Natural killer cell (primary cell): ENCODE data around the gene FEM1B. TPM values are rescaled to one million over a fixed set of nuclear protein-coding genes. Genes with fewer than 3 reads are reported as not detected.

Source experiments
- ATAC-seq, 3 donors: fragments of 150-1000 bp in 2 of 3; fragments of 200-7000 bp in 1 of 3; cut with Tn5 transposase; 1 replicate in 1 of 3; 2 replicates in 2 of 3; pipeline ENCODE4 v1.10.0; 2021; ENCODE audit warnings: mild to moderate bottlenecking in 2 of 3, moderate library complexity in 2 of 3
- DNase-seq, 2 donors: peaks; one replicate each; pipeline versions ENCODE4 v3.0.0 to v3.0.0-alpha.2; 2013 to 2021; ENCODE audit warnings: mixed read lengths in 1 of 2
- H3K27ac ChIP-seq: one replicate; pipeline ENCODE4 v1.5.1; 2013; ENCODE audit warnings: mild to moderate bottlenecking, low read length
- H3K27me3 ChIP-seq: one replicate; pipeline ENCODE4 v1.6.1; 2013; ENCODE audit warnings: low read length; ENCODE audit not compliant: control insufficient read depth, insufficient read depth
- H3K36me3 ChIP-seq: one replicate; pipeline ENCODE4 v1.6.1; 2013; ENCODE audit warnings: low read length; ENCODE audit not compliant: control insufficient read depth, insufficient read depth
- H3K4me1 ChIP-seq: one replicate; pipeline ENCODE4 v1.6.1; 2013; ENCODE audit warnings: low read length; ENCODE audit not compliant: control insufficient read depth, insufficient read depth
- H3K4me3 ChIP-seq: one replicate; pipeline ENCODE4 v1.5.1; 2013; ENCODE audit warnings: low read length
- H3K9me3 ChIP-seq: one replicate; pipeline ENCODE4 v1.6.1; 2013; ENCODE audit warnings: low read length; ENCODE audit not compliant: control insufficient read depth, insufficient read depth
- H3K27ac Mint-ChIP-seq, 2 donors: one replicate each; pipeline ENCODE4 v1.8.0; 2022; ENCODE audit warnings: mild to moderate bottlenecking in 2 of 2, mixed read lengths in 2 of 2, moderate library complexity in 1 of 2
- H3K27me3 Mint-ChIP-seq, 2 donors: one replicate each; pipeline ENCODE4 v1.8.0; 2022; ENCODE audit warnings: low read depth in 2 of 2, mixed read lengths in 2 of 2
- H3K36me3 Mint-ChIP-seq: one replicate; pipeline ENCODE4 v1.8.0; 2022; ENCODE audit warnings: mixed read lengths
- H3K4me1 Mint-ChIP-seq, 2 donors: one replicate each; pipeline ENCODE4 v1.8.0; 2022; ENCODE audit warnings: mixed read lengths in 2 of 2
- H3K4me3 Mint-ChIP-seq: one replicate; pipeline ENCODE4 v1.8.0; 2022; ENCODE audit warnings: mild to moderate bottlenecking, moderate library complexity, mixed read lengths
- H3K9me3 Mint-ChIP-seq, 2 donors: one replicate each; pipeline ENCODE4 v1.8.0; 2022; ENCODE audit warnings: mixed read lengths in 2 of 2
- CTCF ChIP-seq: fragments of 200-600 bp; IDR thresholded peaks from one replicate; pipeline ENCODE4 v1.8.0; 2022; ENCODE audit warnings: antibody characterized with exemption
- WGBS: methylation state at CpG from one replicate; pipeline ENCODE4 v1.1.7; 2013; ENCODE audit warnings: missing lambda C conversion rate; ENCODE audit not compliant: insufficient coverage; 5-methylcytosine and 5-hydroxymethylcytosine counted together
- intact Hi-C: fragments of 100-400 bp; cut with micrococcal nuclease; formaldehyde crosslinking; loops from one replicate; pipeline ENCODE4 v1.14.2; 2022
- total RNA-seq, 4 donors: library from RNA; stranded (reverse); fragments of 120-200 nt in 1 of 4; gene quantifications; one replicate each; pipeline versions ENCODE4 v1.2.3 to v1.2.4, GENCODE V29; 2013 to 2022

Gene FEM1B
- total RNA-seq, 3 donors from 2014 or later (not counting 1 experiment from before 2014, with no cell fraction given), result 57.4 to 73.5 (median 67.9) TPM

- DNase-seq (no peak), ATAC-seq (no peak)
- Mint-ChIP-seq H3K27me3 (no peaks in the 10 kb centered on the region), H3K27ac (peak overlapping the region; percentile 96 to 98), H3K36me3 (no peaks in the 10 kb centered on the region), H3K4me3 (peak overlapping the region; percentile 94), H3K4me1 (peaks cover 54 to 58% of the 10 kb centered on the region in 2 donors), H3K9me3 (no peaks in the 10 kb centered on the region)
- no peaks in the 10 kb centered on the region for H3K9me3 ChIP-seq
- intact Hi-C loops, result loop anchor here (5.0 to 10.0 kb wide), 2 partner anchors 438 to 1025 kb away; partner anchors contain the start of genes AAGAB, IQCH and RNU6-1
- 58% methylated on average over 11 of the region's 11 CpGs for WGBS
- H3K27ac ChIP-seq, result no peak overlapping the region
- no peaks in the 10 kb centered on the region for H3K27me3 ChIP-seq
- peaks cover 6% of the 10 kb centered on the region for H3K36me3 ChIP-seq
- peaks cover 33% of the 10 kb centered on the region for H3K4me1 ChIP-seq
- no peak for TF ChIP-seq CTCF
- H3K4me3 ChIP-seq, result no peak overlapping the region
Measured at GRCh38 chr15:68279779-68280753, 2.5 kb downstream of the FEM1B start.

DNA sequence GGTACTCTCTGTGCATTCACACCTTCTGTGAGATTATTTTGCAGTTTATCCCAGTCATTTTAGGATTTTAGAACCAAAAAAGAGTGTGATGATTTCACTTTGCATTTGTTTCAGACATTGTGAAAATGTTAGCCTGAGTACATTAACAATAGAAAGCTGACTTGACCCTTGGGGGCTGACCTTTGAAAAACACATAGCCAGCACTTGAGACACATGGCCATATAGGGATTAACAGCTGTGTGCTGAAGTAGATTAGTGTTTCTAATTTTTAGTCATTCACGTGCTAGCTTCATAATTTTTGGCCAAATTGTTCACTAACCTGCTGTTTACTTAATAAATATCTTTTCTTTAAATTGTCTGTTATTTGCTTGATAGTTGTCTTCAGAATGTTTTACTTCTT is 3.5 kb downstream of the FEM1B start:
- H3K4me1 Mint-ChIP-seq, result peaks cover 63 to 68% of the 10 kb centered on the region in 2 donors
- Histone ChIP-seq H3K4me1 (peaks cover 33% of the 10 kb centered on the region), H3K36me3 (peaks cover 7% of the 10 kb centered on the region), H3K4me3 (no peak overlapping the region), H3K27ac (no peak overlapping the region), H3K9me3 (no peaks in the 10 kb centered on the region), H3K27me3 (no peaks in the 10 kb centered on the region)
- peak overlapping the region; percentile 96 to 98 for H3K27ac Mint-ChIP-seq
- no peaks in the 10 kb centered on the region for H3K27me3 Mint-ChIP-seq
- H3K36me3 Mint-ChIP-seq, result no peaks in the 10 kb centered on the region
- no peak for ATAC-seq
- no peak for DNase-seq
- intact Hi-C loops, result loop anchor here (10.0 kb wide), 1 partner anchor 1026 kb away; the partner anchor contains the start of genes AAGAB and IQCH
- no CpG with 5 or more reads among the region's 1 CpG for WGBS
- no peaks in the 10 kb centered on the region for H3K9me3 Mint-ChIP-seq
- TF ChIP-seq CTCF, result no peak
- H3K4me3 Mint-ChIP-seq, result peak overlapping the region; percentile 94

- Mint-ChIP-seq H3K4me3 (no peak overlapping the region), H3K36me3 (no peaks in the 10 kb centered on the region), H3K27ac (no peak overlapping the region), H3K9me3 (no peaks in the 10 kb centered on the region), H3K4me1 (peaks cover 68 to 76% of the 10 kb centered on the region in 2 donors), H3K27me3 (no peaks in the 10 kb centered on the region)
- no CpG with 5 or more reads among the region's 2 CpGs for WGBS
- no peaks in the 10 kb centered on the region for H3K27me3 ChIP-seq
- ATAC-seq (no peak), DNase-seq (no peak)
- no peaks in the 10 kb centered on the region for H3K9me3 ChIP-seq
- no peak for TF ChIP-seq CTCF
- intact Hi-C loops, result loop anchor here (10.0 kb wide), 1 partner anchor 1029 kb away; the partner anchor contains the start of genes AAGAB and IQCH
- no peak overlapping the region for H3K27ac ChIP-seq
- H3K4me1 ChIP-seq, result peaks cover 22% of the 10 kb centered on the region
- no peak overlapping the region for H3K4me3 ChIP-seq
- H3K36me3 ChIP-seq, result peaks cover 7% of the 10 kb centered on the region
Measured at GRCh38 chr15:68283401-68283800, 5.9 kb downstream of the FEM1B start.
